Stomach smooth muscle (tissue), 2 donors: ENCODE data around the gene ZFP91.

Experiments used
- H3K27ac ChIP-seq: one replicate; pipeline ENCODE4 v1.7.0; 2013; ENCODE audit warnings: mild to moderate bottlenecking, low read length, inconsistent platforms
- H3K27me3 ChIP-seq, 2 donors: one replicate each; pipeline ENCODE4 v1.7.0; 2013; ENCODE audit warnings: low read length in 2 of 2; ENCODE audit not compliant: insufficient read depth in 2 of 2, control insufficient read depth in 1 of 2
- H3K36me3 ChIP-seq, 2 donors: one replicate each; pipeline ENCODE4 v1.7.0; 2013; ENCODE audit warnings: low read length in 2 of 2; ENCODE audit not compliant: control insufficient read depth in 2 of 2, insufficient read depth in 2 of 2
- H3K4me1 ChIP-seq: one replicate; pipeline ENCODE4 v1.7.0; 2013; ENCODE audit warnings: low read length; ENCODE audit not compliant: control insufficient read depth, insufficient read depth
- H3K4me3 ChIP-seq, 2 donors: one replicate each; pipeline ENCODE4 v1.7.0; 2013; ENCODE audit warnings: low read length in 2 of 2
- H3K9ac ChIP-seq, 2 donors: one replicate each; pipeline ENCODE4 v1.7.0; 2013; ENCODE audit warnings: low read length in 2 of 2, mild to moderate bottlenecking in 1 of 2
- H3K9me3 ChIP-seq, 2 donors: one replicate each; pipeline ENCODE4 v1.7.0; 2013; ENCODE audit warnings: low read length in 2 of 2; ENCODE audit not compliant: control insufficient read depth in 2 of 2
- donor health status: healthy.
- donor health status: Pancreatic carcinoma.

The ZFP91 gene

DNA sequence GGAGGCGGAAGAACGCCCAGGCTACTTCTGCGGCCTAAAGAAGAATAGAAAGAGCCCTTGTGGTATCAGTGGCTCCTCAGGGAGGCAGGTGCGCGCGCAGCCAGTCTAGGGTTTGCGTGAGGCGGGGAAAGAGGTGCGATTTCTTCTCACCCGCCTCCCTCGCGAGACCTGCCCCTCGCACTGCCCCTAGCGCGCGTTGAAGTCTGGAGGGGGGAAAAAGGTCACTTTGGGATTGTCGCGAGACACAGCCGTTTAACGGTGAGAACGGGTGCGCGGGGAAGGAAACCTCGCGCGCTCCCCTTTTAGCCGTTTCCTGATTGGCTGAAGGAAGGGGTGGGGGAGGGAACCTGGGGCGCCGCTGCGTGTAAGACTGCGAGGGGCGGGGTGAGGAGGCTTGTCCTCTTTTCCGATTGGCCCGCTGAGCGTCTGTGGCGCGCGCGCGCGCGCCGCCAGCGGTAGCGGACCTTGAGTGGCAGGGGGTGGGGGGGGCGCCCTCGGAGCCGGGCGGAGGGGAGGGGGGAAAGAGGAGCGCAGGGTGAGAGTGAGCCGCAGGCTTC is at the start of gene ZFP91:
TSS of gene ZFP91 (plus strand) at position 429 of the 557 bp plus-strand sequence. CDS start 219 bp downstream, outside the sequence.
- H3K27ac ChIP-seq: peak within 1 kb of the TSS; percentile 99
- peak within 1 kb of the TSS; percentile 96 to 97 for H3K4me3 ChIP-seq
- H3K36me3 ChIP-seq: peaks cover 0 to 2% of the 10 kb centered on the region in 2 donors
- H3K9ac ChIP-seq: peak within 1 kb of the TSS; percentile 99 to 100
- H3K27me3 ChIP-seq: no peaks in the 10 kb centered on the region
- H3K4me1 ChIP-seq: peaks cover 16% of the 10 kb centered on the region
- H3K9me3 ChIP-seq: no peaks in the 10 kb centered on the region

- Histone ChIP-seq H3K27me3 (no peaks in the 10 kb centered on the region), H3K4me1 (no peaks in the 10 kb centered on the region), H3K4me3 (no peak overlapping the region), H3K9ac (no peak overlapping the region), H3K9me3 (no peaks in the 10 kb centered on the region), H3K27ac (no peak overlapping the region), H3K36me3 (peaks cover 10 to 13% of the 10 kb centered on the region in 2 donors)
Measured at GRCh38 chr11:58530236-58530635, 48.6 kb upstream of the ZFP91 start.

DNA sequence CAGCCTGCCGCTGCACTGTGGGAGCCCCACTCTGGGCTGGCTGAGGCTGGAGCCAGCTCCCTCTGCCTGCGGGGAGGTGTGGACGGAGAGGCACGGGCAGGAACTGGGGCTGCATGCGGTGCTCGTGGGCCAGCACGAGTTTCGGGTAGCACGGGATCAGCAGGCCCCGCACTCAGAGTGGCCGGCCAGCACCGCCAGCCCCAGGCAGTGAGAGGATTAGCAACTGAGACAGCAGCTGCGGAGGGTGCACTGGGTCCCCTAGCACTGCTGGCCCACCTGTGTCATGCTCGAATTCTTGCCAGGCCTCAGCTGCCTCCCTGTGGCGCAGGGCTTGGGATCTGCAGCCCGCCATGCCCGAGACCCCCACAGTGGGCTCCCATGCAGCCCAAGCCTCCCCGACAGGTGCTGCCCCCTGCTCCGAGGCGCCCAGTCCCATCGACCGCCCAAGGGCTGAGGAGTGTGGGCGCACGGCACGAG is 47.0 kb upstream of the ZFP91 start:
- no peak overlapping the region for H3K9ac ChIP-seq
- H3K4me1 ChIP-seq: no peaks in the 10 kb centered on the region
- H3K27me3 ChIP-seq: no peaks in the 10 kb centered on the region
- H3K36me3 ChIP-seq: peaks cover 8 to 13% of the 10 kb centered on the region in 2 donors
- H3K9me3 ChIP-seq: no peaks in the 10 kb centered on the region
- no peak overlapping the region for H3K4me3 ChIP-seq
- no peak overlapping the region for H3K27ac ChIP-seq

- Histone ChIP-seq H3K36me3 (peaks cover 18 to 37% of the 10 kb centered on the region in 2 donors), H3K9me3 (no peaks in the 10 kb centered on the region), H3K4me3 (no peak overlapping the region), H3K9ac (no peak overlapping the region), H3K27ac (no peak overlapping the region), H3K27me3 (no peaks in the 10 kb centered on the region), H3K4me1 (no peaks in the 10 kb centered on the region)
Measured at GRCh38 chr11:58546841-58547240, 32.0 kb upstream of the ZFP91 start.

GRCh38 chr11:58549644-58550043 is 29.2 kb upstream of the ZFP91 start:
- Histone ChIP-seq H3K27me3 (no peaks in the 10 kb centered on the region), H3K4me1 (no peaks in the 10 kb centered on the region), H3K9ac (no peak overlapping the region), H3K36me3 (peaks cover 39 to 52% of the 10 kb centered on the region in 2 donors), H3K9me3 (no peaks in the 10 kb centered on the region), H3K27ac (no peak overlapping the region), H3K4me3 (no peak overlapping the region)

- Histone ChIP-seq H3K36me3 (peaks cover 6 to 14% of the 10 kb centered on the region in 2 donors), H3K27me3 (no peaks in the 10 kb centered on the region), H3K9me3 (no peaks in the 10 kb centered on the region), H3K27ac (no peak overlapping the region), H3K4me1 (no peaks in the 10 kb centered on the region), H3K4me3 (no peak overlapping the region), H3K9ac (no peak overlapping the region)
Measured at GRCh38 chr11:58560842-58561241, 18.0 kb upstream of the ZFP91 start.

DNA sequence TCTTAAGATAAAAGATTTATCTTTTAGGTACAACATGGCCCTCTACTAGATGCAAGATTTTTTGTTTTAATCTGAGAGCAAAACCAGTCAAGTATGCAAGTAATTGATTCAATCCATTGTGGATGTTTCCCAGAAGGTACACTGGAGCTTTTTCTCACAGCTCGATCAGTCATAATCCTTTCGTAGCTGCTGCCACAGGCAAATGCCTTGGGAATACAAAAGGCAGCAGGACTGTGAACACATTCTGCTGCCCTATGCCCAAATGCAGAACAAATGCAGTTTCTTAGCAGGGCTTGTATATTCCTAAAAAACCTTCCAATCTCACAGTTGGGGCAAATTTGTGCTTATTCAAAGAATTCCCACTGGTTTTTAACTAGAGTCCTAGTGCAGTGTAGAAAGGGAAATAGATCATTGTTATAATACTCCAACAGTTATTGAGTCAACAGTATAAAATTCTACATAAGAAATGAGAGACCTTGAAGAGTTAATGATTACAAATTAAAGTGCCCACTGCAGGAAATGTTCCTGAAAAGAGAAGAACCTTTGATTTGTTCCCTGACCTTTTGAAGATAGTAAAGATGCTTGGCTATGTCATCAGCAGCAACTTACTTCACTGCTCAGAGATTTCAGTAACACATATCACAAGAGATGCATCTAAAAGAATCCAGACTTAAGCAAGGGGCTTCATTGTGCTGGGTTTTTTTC is 17.3 kb upstream of the ZFP91 start:
- Histone ChIP-seq H3K9me3 (no peaks in the 10 kb centered on the region), H3K36me3 (peaks cover 6 to 14% of the 10 kb centered on the region in 2 donors), H3K27me3 (no peaks in the 10 kb centered on the region), H3K4me1 (no peaks in the 10 kb centered on the region), H3K4me3 (no peak overlapping the region), H3K9ac (no peak overlapping the region), H3K27ac (no peak overlapping the region)

DNA sequence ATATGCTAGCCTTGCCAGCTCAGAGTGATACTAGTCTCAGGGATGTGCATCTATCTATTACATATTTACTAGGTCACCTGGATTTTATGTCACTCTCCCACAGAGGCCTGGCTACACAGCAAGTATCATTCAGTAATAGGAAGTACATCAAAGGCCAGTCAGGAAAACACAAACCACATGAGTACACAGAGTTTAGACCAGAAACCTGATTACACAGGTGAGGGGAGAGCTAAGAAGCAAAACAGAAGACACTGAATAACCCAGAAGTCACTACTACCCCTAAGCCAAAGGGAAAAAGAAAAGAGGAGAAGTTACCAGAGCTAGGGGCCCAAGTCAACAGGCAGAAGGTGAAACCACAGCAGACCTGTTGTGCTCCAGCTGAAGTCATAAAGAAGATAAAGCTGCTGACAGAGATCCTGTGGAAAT is 16.5 kb upstream of the ZFP91 start:
- no peak overlapping the region for H3K9ac ChIP-seq
- H3K4me3 ChIP-seq: no peak overlapping the region
- no peak overlapping the region for H3K27ac ChIP-seq
- H3K4me1 ChIP-seq: no peaks in the 10 kb centered on the region
- no peaks in the 10 kb centered on the region for H3K9me3 ChIP-seq
- H3K36me3 ChIP-seq: peaks cover 6 to 14% of the 10 kb centered on the region in 2 donors
- no peaks in the 10 kb centered on the region for H3K27me3 ChIP-seq

- no peak overlapping the region for H3K4me3 ChIP-seq
- no peak overlapping the region for H3K9ac ChIP-seq
- H3K27ac ChIP-seq: no peak overlapping the region
- H3K9me3 ChIP-seq: no peaks in the 10 kb centered on the region
- H3K27me3 ChIP-seq: no peaks in the 10 kb centered on the region
- peaks cover 8 to 15% of the 10 kb centered on the region in 2 donors for H3K36me3 ChIP-seq
- H3K4me1 ChIP-seq: no peaks in the 10 kb centered on the region
Measured at GRCh38 chr11:58564231-58564630, 14.6 kb upstream of the ZFP91 start.

DNA sequence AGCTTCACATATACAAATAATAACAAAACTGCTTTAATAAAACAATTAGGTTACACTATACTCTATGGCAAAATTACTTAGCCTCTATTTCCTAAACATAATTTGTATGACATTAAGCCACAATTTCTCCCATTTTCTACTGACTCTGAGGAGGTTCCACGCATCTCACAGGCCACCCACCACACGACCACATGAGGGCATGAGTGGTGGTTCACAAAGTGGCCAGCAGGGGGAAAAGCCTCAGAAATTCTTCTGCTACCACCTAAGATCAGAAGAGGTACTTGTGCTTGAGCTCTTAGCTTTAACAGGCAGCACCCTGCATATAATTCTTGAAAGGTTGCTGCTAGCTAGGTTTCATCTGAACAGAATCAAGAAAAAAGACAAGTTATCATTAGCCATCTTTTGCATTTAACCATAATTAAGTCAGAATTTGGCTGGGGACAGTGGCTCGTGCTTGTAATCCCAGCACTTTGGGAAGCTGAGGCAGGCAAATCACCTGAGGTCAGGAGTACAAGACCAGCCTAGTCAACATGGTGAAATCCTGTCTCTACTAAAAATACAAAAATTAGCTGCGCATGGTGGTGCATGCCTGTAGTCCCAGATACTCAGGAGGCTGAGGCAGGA is 10.9 kb upstream of the ZFP91 start:
- Histone ChIP-seq H3K4me1 (no peaks in the 10 kb centered on the region), H3K4me3 (no peak overlapping the region), H3K27ac (no peak overlapping the region), H3K9me3 (no peaks in the 10 kb centered on the region), H3K36me3 (peaks cover 12 to 13% of the 10 kb centered on the region in 2 donors), H3K27me3 (no peaks in the 10 kb centered on the region), H3K9ac (no peak overlapping the region)
